Pancreas (tissue), 10 donors: ENCODE results near the gene NADK2. TPM values are rescaled to one million over a fixed set of nuclear protein-coding genes. Genes with fewer than 3 reads are reported as not detected.

Experiments used
- ATAC-seq, 4 donors: fragments of 200-7000 bp; cut with Tn5 transposase; one replicate each; pipeline versions ENCODE4 v1.8.0 to v1.9.1; 2020; ENCODE audit warnings: mild to moderate bottlenecking in 4 of 4, moderate library complexity in 4 of 4
- DNase-seq, 6 donors: peaks; one replicate each; pipeline ENCODE4 v3.0.0-alpha.2; 2020
- FAIRE-seq: peaks from 2 replicates; lab custom pipeline; 2012; peaks lifted over from hg19 to GRCh38; lab: Jason Lieb, UNC
- H3K27ac ChIP-seq, 4 donors: fragments of 200-600 bp; sonication (generic); 1 replicate in 3 of 4; 2 replicates in 1 of 4; pipeline versions ENCODE4 v1.5.0 to v1.8.0; 2020
- H3K27me3 ChIP-seq, 4 donors: fragments of 200-600 bp; one replicate each; pipeline ENCODE4 v1.8.0; 2021
- H3K36me3 ChIP-seq, 3 donors: fragments of 200-600 bp; sonication (generic) in 1 of 3; one replicate each; pipeline versions ENCODE4 v1.5.0 to v1.8.0; 2020 to 2021
- H3K4me1 ChIP-seq, 3 donors: fragments of 200-600 bp; one replicate each; pipeline ENCODE4 v1.8.0; 2021
- H3K4me3 ChIP-seq, 4 donors: fragments of 200-600 bp; sonication (generic) in 2 of 4; one replicate each; pipeline versions ENCODE4 v1.5.0 to v1.8.0; 2020 to 2021
- H3K9me3 ChIP-seq, 4 donors: fragments of 200-600 bp; one replicate each; pipeline ENCODE4 v1.8.0; 2021
- CTCF ChIP-seq, 4 donors: fragments of 200-600 bp; sonication (generic) in 3 of 4; IDR thresholded peaks; one replicate each; pipeline versions ENCODE4 v1.5.0 to v1.8.0; 2021; ENCODE audit warnings: antibody characterized with exemption in 4 of 4
- WGBS, 2 donors: extraction: QIAGEN DNeasy Blood & Tissue Kit; methylation state at CpG; one replicate each; pipeline ENCODE4 v1.1.7; 2013; 5-methylcytosine and 5-hydroxymethylcytosine counted together
- intact Hi-C, 3 donors: fragments of 100-400 bp; cut with DNase I; formaldehyde crosslinking; loops; one replicate each; pipeline versions ENCODE4 v1.11.1 to v1.14.2; 2022
- polyA plus RNA-seq, 2 donors: library from polyadenylated mRNA; stranded (reverse); fragments of 200-250 nt; gene quantifications; one replicate each; pipeline ENCODE4 v1.2.3, GENCODE V29; 2013
- total RNA-seq, 6 donors: library from RNA; stranded (reverse); fragmentation: NEBNext Ultra II Directional in 4 of 6; extraction: Animal tissue kit (Norgen Biotek cat#: 25700) in 4 of 6; gene quantifications; one replicate each; pipeline versions ENCODE4 v1.2.1 to v1.2.4, GENCODE V29; 2021 to 2023
- donor health status: healthy with polysubstance abuse.
- donor health status: DM: no; HTN: no; CAD: no; lungs with moderate emphysema.
- donor health status: DM: no; HTN: no; CAD: no.
- donor health status: control.
- donor health status: control.
- donor health status: Bipolar disorder and iron deficiency.
- donor health status: DM: yes; HTN: yes; CAD: no.
- donor health status: DM: no; HTN: no; CAD: no.
- donor health status: DM: no; HTN: no; CAD: no.
- donor health status: DM: yes; HTN: yes; CAD: no.

The NADK2 gene
- total and polyA plus RNA-seq, 8 donors = 8.6 to 34.1 (median 29.3) TPM

GRCh38 chr5:36161361-36161760 lies 80.4 kb downstream of the NADK2 start:
- Histone ChIP-seq H3K27ac (no peak overlapping the region), H3K9me3 (no peaks in the 10 kb centered on the region), H3K36me3 (no peaks in the 10 kb centered on the region), H3K4me1 (no peaks in the 10 kb centered on the region), H3K27me3 (no peaks in the 10 kb centered on the region), H3K4me3 (no peak overlapping the region)
- no peak for TF ChIP-seq CTCF (IDR thresholded peaks at IDR 0.05)
- no peak for DNase-seq
- intact Hi-C loops = no loop called here
- peak in 1 of 4 donors; percentile 30 for ATAC-seq
- 87 to 91% methylated on average over 4 of the region's 4 CpGs for WGBS, 2 donors
- no peak for FAIRE-seq

- H3K27ac ChIP-seq = no peak overlapping the region
- intact Hi-C loops = no loop called here
- FAIRE-seq (no peak), ATAC-seq (no peak), DNase-seq (no peak)
- no peak for TF ChIP-seq CTCF (IDR thresholded peaks at IDR 0.05)
- H3K4me1 ChIP-seq = no peaks in the 10 kb centered on the region
- no peaks in the 10 kb centered on the region for H3K27me3 ChIP-seq
- WGBS, 2 donors = 76 to 84% methylated on average over 3 of the region's 3 CpGs
- no peaks in the 10 kb centered on the region for H3K36me3 ChIP-seq
- H3K4me3 ChIP-seq = no peak overlapping the region
- no peaks in the 10 kb centered on the region for H3K9me3 ChIP-seq
Measured at GRCh38 chr5:36160617-36161016, 81.1 kb downstream of the NADK2 start.

DNA sequence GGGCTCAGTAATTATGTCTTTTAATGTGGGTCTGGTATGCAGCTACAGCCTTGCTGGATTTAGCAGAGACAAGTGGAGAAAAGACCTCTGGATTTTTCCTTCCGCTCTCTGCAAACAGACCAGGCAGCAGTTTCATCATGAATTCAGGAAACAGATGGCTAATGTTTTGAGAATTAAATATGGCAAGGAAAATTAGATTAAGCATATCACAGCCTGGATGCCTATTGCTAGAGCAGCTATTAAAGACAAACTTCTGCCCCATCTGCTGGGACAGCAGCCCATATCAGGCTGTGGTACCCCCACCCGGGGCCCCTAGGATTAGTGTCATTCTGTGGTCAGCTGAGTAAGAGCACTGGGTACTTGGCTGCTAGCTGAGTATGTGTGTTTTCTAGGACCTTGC lies 83.6 kb downstream of the NADK2 start:
- no peaks in the 10 kb centered on the region for H3K27me3 ChIP-seq
- FAIRE-seq = no peak
- H3K4me3 ChIP-seq = no peak overlapping the region
- TF ChIP-seq CTCF (IDR thresholded peaks at IDR 0.05) = no peak
- H3K27ac ChIP-seq = no peak overlapping the region
- H3K36me3 ChIP-seq = no peaks in the 10 kb centered on the region
- peak in 2 of 4 donors; percentile 15 to 39 for ATAC-seq
- no peaks in the 10 kb centered on the region for H3K9me3 ChIP-seq
- H3K4me1 ChIP-seq = peaks cover 0 to 1% (median 0%) of the 10 kb centered on the region in 3 donors
- DNase-seq = no peak
- WGBS, 2 donors = 73 to 88% methylated on average over 2 of the region's 2 CpGs
- intact Hi-C loops = no loop called here

DNA sequence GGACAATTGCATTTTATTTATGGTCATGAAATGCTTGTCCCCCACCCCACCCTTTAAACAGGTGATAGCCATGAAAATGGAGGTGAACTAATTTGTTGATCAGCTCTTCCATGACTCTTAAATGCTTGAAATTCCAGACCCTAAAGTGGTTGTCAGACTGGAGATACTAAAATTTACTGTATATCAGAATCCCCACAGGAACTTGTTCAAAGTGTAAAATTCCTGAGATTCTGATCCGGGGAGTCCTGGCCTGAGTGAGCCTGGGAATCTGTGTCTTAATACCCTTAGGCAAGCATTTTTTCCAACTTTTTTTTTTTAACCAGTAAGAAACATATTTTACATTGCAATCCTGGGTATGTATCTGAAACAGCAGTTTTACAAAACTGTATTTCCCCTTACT lies 85.1 kb downstream of the NADK2 start:
- Histone ChIP-seq H3K4me1 (peaks cover 0 to 8% (median 0%) of the 10 kb centered on the region in 3 donors), H3K27ac (no peak overlapping the region), H3K27me3 (no peaks in the 10 kb centered on the region), H3K9me3 (no peaks in the 10 kb centered on the region), H3K4me3 (no peak overlapping the region), H3K36me3 (no peaks in the 10 kb centered on the region)
- FAIRE-seq (no peak), ATAC-seq (no peak), DNase-seq (no peak)
- intact Hi-C loops = no loop called here
- WGBS, 2 donors = 75 to 82% methylated on average over 1 of the region's 1 CpG
- no peak for TF ChIP-seq CTCF (IDR thresholded peaks at IDR 0.05)

DNA sequence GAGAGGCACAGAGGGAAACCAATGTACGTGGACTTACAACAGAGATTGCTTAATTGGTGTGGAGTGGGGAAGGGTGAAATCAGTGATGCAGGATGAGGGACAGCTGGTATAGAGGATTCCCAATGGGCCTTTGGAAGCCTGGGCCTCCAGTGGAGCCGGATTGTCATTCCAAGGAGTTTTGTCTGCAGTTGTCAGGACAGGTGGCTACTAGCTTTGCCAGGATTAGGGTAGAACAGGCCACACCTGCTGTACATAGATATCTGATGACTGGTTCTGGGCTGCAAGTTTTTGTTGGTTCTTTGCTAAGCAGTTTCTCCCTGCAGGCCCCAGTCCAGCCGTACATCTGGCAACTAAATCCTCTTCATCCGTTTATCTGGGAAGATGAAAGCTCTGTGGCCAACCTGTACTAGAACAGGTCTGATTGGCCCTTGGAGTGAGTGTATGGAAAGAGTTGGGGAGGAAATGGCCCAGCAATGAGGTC lies 85.6 kb downstream of the NADK2 start:
- H3K4me1 ChIP-seq = peaks cover 0 to 8% (median 0%) of the 10 kb centered on the region in 3 donors
- WGBS, 2 donors = 67 to 75% methylated on average over 4 of the region's 4 CpGs

More for the DNA sequence above, 85.6 kb downstream of the NADK2 start:
- Histone ChIP-seq H3K27me3 (no peaks in the 10 kb centered on the region), H3K9me3 (no peaks in the 10 kb centered on the region), H3K27ac (no peak overlapping the region), H3K4me3 (no peak overlapping the region), H3K36me3 (no peaks in the 10 kb centered on the region)
- no peak for TF ChIP-seq CTCF (IDR thresholded peaks at IDR 0.05)
- DNase-seq (no peak), FAIRE-seq (no peak), ATAC-seq (no peak)
- intact Hi-C loops = no loop called here
